ENCODE measurements around the gene ZFPM1. TPM values are rescaled to one million over a fixed set of nuclear protein-coding genes. Genes with fewer than 3 reads are reported as not detected.

The ZFPM1 gene
- total and polyA plus RNA-seq, 7 donors, result 0.43 to 2.9 (median 2.3) TPM

DNA sequence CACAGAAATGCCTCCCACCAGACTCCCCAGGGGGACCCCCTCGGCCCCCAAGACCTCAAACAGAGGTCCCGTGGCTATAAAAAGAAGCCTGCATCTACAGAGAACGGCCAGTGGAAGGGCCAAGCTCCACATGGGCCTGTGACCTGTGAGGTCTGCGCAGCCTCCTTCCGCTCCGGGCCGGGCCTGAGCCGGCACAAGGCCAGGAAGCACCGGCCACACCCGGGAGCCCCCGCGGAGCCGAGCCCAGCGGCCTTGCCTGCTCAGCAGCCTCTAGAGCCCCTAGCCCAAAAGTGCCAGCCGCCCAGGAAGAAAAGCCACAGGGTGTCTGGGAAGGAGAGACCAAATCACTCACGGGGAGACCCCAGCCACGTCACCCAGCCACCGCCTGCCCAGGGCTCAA, 18.3 kb upstream of the ZFPM1 start:
- DNase-seq, result no peak
- TF ChIP-seq, protein P1, sequence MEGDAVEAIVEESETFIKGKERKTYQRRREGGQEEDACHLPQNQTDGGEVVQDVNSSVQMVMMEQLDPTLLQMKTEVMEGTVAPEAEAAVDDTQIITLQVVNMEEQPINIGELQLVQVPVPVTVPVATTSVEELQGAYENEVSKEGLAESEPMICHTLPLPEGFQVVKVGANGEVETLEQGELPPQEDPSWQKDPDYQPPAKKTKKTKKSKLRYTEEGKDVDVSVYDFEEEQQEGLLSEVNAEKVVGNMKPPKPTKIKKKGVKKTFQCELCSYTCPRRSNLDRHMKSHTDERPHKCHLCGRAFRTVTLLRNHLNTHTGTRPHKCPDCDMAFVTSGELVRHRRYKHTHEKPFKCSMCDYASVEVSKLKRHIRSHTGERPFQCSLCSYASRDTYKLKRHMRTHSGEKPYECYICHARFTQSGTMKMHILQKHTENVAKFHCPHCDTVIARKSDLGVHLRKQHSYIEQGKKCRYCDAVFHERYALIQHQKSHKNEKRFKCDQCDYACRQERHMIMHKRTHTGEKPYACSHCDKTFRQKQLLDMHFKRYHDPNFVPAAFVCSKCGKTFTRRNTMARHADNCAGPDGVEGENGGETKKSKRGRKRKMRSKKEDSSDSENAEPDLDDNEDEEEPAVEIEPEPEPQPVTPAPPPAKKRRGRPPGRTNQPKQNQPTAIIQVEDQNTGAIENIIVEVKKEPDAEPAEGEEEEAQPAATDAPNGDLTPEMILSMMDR (IDR thresholded peaks at IDR 0.05), result no peak
- Histone ChIP-seq H3K36me3 (ENCODE audit: insufficient read depth in 1 of 2, low read depth in 1 of 2) (no peaks in the 10 kb centered on the region), H3K27me3 (ENCODE audit: insufficient read depth in 3 of 3, low read length in 2 of 3) (peaks cover 0 to 45% (median 22%) of the 10 kb centered on the region in 3 donors), H3K4me1 (peaks cover 8% of the 10 kb centered on the region), H3K27ac (no peak overlapping the region), H3K9me3 (no peaks in the 10 kb centered on the region), H3K4me3 (no peak overlapping the region)
- whole genome bisulfite sequencing, 3 donors, result 76 to 78% (median 77%) methylated on average over 11 to 18 of the region's 18 CpGs
- no peak for ATAC-seq
- intact Hi-C loops (cut with DNase I), result loop anchor here (5.0 kb wide), 2 partner anchors 237 to 452 kb away; no protein-coding TSS in a partner anchor

DNA sequence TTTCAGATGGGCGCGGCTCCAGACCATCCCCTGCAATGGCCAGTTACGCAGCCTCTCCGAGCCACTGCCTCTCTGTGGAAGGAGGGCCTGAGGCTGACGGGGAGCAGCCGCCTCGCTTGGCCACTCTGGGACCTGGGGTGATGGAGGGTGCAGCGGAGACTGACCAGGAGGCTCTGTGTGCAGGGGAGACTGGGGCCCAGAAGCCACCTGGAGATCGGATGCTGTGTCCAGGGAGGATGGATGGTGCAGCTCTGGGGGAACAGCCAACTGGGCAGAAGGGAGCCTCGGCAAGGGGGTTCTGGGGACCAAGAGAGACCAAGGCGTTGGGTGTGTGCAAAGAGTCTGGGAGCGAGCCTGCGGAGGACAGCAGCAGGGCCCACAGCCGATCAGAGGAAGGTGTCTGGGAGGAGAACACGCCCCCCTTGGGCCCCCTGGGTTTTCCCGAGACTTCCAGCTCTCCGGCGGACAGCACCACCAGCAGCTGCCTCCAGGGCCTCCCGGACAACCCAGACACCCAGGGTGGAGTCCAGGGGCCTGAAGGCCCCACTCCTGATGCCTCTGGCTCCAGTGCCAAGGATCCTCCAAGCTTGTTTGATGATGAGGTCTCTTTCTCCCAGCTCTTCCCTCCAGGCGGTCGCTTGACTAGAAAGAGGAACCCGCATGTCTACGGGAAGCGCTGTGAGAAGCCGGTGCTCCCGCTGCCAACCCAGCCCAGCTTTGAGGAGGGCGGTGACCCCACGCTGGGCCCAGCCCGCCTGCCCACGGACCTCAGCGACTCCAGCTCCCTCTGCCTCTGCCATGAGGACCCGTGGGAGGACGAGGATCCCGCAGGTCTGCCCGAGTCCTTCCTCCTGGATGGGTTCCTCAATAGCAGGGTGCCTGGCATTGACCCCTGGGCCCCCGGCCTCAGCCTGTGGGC, 17.4 kb upstream of the ZFPM1 start:
- peaks cover 0 to 35% (median 18%) of the 10 kb centered on the region in 3 donors for H3K27me3 ChIP-seq (ENCODE audit: insufficient read depth in 3 of 3, low read length in 2 of 3)
- H3K27ac ChIP-seq, result no peak overlapping the region
- WGBS, 3 donors, result 82 to 87% (median 87%) methylated on average over 33 to 36 of the region's 36 CpGs
- H3K4me1 ChIP-seq, result peaks cover 6% of the 10 kb centered on the region
- DNase-seq, result no peak
- H3K4me3 ChIP-seq, result no peak overlapping the region
- TF ChIP-seq, protein P1 (IDR thresholded peaks at IDR 0.05), result no peak
- H3K9me3 ChIP-seq, result no peaks in the 10 kb centered on the region
- intact Hi-C loops (cut with DNase I), result loop anchor here (5.0 kb wide), 2 partner anchors 238 to 453 kb away; no protein-coding TSS in a partner anchor
- ATAC-seq, result no peak
- H3K36me3 ChIP-seq (ENCODE audit: insufficient read depth in 1 of 2, low read depth in 1 of 2), result no peaks in the 10 kb centered on the region

DNA sequence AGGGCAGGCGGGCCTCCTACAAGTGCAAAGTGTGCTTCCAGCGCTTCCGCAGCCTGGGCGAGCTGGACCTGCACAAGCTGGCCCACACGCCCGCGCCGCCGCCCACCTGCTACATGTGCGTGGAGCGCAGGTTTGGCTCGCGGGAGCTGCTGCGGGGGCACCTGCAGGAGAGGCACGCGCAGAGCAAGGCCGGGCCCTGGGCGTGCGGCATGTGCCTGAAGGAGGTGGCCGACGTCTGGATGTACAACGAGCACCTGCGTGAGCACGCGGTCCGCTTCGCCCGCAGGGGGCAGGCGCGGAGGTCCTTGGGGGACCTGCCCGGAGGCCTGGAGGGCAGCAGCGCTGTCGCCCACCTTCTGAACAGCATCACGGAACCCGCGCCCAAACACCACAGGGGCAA, 16.3 kb upstream of the ZFPM1 start:
- Histone ChIP-seq H3K36me3 (ENCODE audit: insufficient read depth in 1 of 2, low read depth in 1 of 2) (no peaks in the 10 kb centered on the region), H3K27ac (no peak overlapping the region), H3K4me3 (no peak overlapping the region), H3K9me3 (no peaks in the 10 kb centered on the region), H3K27me3 (ENCODE audit: insufficient read depth in 3 of 3, low read length in 2 of 3) (peaks cover 0 to 24% (median 7%) of the 10 kb centered on the region in 3 donors), H3K4me1 (no peaks in the 10 kb centered on the region)
- TF ChIP-seq, protein P1 (IDR thresholded peaks at IDR 0.05), result no peak
- 90 to 93% (median 92%) methylated on average over 34 to 36 of the region's 36 CpGs for WGBS, 3 donors
- ATAC-seq (no peak), DNase-seq (no peak)
- intact Hi-C loops (cut with DNase I), result loop anchor here (1.0 to 5.0 kb wide), 3 partner anchors 239 to 454 kb away; no protein-coding TSS in a partner anchor

DNA sequence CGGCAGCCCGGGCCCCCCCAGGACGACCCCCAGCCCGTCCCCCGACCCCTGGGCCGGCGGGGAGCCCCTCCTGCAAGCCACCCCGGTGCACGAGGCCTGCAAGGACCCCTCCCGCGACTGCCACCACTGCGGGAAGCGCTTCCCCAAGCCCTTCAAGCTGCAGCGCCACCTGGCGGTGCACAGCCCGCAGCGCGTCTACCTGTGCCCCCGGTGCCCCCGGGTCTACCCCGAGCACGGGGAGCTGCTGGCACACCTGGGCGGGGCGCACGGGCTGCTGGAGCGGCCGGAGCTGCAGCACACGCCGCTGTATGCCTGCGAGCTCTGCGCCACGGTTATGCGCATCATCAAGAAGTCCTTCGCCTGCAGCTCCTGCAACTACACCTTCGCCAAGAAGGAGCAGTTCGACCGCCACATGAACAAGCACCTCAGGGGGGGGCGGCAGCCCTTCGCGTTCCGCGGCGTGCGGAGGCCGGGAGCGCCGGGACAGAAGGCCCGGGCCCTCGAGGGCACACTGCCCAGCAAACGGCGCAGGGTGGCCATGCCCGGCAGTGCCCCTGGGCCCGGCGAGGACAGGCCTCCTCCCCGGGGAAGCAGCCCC, 15.6 kb upstream of the ZFPM1 start:
- WGBS, 3 donors, result 36 to 38% (median 38%) methylated on average over 46 to 55 of the region's 55 CpGs
- Histone ChIP-seq H3K4me3 (no peak overlapping the region), H3K9me3 (no peaks in the 10 kb centered on the region), H3K4me1 (no peaks in the 10 kb centered on the region), H3K27me3 (ENCODE audit: insufficient read depth in 3 of 3, low read length in 2 of 3) (peaks cover 0 to 17% (median 2%) of the 10 kb centered on the region in 3 donors), H3K27ac (no peak overlapping the region), H3K36me3 (ENCODE audit: insufficient read depth in 1 of 2, low read depth in 1 of 2) (no peaks in the 10 kb centered on the region)
- TF ChIP-seq, protein P1 (IDR thresholded peaks at IDR 0.05), result peak; percentile 82
- intact Hi-C loops (cut with DNase I), result loop anchor here (1.0 to 5.0 kb wide), 3 partner anchors 240 to 455 kb away; no protein-coding TSS in a partner anchor
- ATAC-seq, result peak; percentile 60 to 83 (median 72)
- peak in 1 of 2 donors; percentile 81 for DNase-seq
